G401.6 (cell line): ENCODE data around the gene SORBS1.

ENCODE experiments used
- FAIRE-seq: peaks from 2 replicates; lab custom pipeline; 2012; peaks lifted over from hg19 to GRCh38; lab: Jason Lieb, UNC

Gene SORBS1

DNA sequence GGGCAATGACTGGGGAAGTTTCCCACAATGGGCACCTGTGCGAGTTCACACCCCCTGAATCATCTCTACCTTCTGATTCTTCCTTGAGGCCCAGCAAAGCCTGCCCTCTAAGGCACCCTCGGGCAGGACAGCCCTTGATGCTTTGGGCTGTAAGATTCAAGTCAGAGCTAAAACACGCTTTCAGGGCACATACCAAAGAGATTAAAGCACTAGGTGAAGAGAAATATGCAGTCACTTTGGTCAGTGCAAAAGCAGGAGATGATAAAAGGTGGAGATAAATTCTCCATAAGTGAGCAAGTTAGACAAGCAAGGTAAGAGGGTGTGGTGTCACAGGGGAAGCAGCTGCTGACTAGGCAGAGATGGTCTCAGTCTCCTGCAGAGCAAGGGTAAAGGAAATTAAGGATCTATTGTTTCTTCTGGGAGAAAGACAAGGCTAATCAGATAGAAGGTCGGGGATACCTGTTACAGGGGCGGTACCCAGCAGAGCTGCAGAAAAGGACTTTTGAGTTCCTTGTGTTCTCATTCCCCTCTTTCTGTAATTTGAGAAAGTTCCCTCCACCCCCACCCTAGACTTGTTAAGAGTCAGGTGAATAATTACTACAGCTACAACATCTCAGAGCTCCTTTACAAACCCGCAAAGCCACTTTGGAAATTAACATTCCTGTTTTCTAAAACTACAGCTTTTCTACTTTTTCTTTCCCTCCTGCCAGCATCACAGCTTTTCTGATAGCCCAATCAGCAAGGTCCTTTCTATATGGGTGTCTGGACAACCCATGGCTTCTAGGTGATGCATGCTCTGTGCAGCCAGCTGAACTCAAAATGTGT lies 296.7 kb downstream of the SORBS1 start:
- FAIRE-seq, result no peak

DNA sequence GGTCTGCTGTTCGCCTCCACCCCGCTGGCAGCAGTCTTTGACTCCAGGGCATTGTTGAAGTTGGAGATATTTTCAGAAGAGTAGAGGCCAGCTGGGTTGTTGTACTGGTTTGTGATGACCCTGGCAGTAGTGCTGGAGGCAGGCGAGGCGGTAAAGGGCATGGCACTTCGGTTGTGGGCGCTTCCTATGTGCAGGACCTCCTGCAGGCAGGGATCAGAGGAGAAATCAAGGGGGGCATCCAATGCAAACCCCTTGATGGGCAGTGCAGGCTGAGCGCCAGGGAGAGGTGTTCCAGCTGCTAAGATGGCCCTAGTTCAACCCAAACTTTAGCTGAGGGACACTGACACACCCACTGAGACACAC lies 297.3 kb downstream of the SORBS1 start:
- no peak for FAIRE-seq

DNA sequence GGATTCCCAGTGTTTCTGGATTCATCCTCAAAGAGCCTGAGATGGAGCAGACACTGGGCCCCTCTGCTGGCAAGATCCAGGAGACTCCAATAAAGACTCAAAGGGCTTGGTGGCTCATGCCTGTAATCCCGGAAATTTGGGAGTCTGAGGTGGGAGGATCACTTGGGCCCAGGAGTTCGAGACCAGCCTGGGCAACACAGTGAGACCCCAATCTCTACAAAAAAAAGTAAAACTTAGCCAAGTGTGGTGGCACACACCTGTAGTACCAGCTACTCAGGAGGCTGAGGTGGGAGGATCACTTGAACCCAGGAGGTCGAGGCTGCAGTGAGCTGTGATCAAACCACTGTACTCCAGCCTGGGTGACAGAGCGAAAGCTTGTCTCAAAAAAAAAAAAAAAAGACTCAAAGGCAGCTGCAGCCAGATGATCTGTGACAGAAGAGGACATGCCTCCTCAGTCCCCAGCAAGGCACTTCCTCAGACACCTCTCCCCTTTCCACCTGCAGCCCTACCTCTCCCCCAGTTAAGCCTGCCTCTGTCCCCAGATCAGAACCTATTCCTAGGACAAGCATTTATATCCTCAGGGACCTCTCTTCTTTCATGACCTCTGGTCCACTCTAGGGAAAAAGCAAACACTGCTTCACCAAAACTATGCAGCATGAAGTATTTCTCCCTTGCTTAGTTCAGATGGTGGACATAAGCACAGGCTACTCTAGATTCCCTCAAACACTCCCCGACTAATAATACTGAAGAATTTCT lies 298.2 kb downstream of the SORBS1 start:
- FAIRE-seq, result no peak

- FAIRE-seq, result no peak
These were observed 299.2 kb downstream of the SORBS1 start for GRCh38 chr10:95261926-95262325.
